IPS-18a (cell line): ENCODE data around the gene LPXN.

Source experiments
- H3K27ac ChIP-seq: one replicate; pipeline ENCODE4 v1.5.1; 2013; ENCODE audit warnings: low read length
- H3K27me3 ChIP-seq: one replicate; pipeline ENCODE4 v1.6.1; 2013; ENCODE audit warnings: mild to moderate bottlenecking, low read length; ENCODE audit not compliant: control insufficient read depth, insufficient read depth
- H3K36me3 ChIP-seq: one replicate; pipeline ENCODE4 v1.6.1; 2013; ENCODE audit warnings: low read depth, low read length; ENCODE audit not compliant: control insufficient read depth
- H3K4me1 ChIP-seq: one replicate; pipeline ENCODE4 v1.6.1; 2013; ENCODE audit warnings: low read depth, low read length; ENCODE audit not compliant: control insufficient read depth
- H3K4me3 ChIP-seq: one replicate; pipeline ENCODE4 v1.5.1; 2013; ENCODE audit warnings: low read length
- H3K9ac ChIP-seq: one replicate; pipeline ENCODE4 v1.6.1; 2013; ENCODE audit warnings: mild to moderate bottlenecking, low read length, moderate library complexity
- H3K9me3 ChIP-seq: one replicate; pipeline ENCODE4 v1.6.1; 2013; ENCODE audit warnings: low read depth, low read length; ENCODE audit not compliant: control insufficient read depth

Gene LPXN

DNA sequence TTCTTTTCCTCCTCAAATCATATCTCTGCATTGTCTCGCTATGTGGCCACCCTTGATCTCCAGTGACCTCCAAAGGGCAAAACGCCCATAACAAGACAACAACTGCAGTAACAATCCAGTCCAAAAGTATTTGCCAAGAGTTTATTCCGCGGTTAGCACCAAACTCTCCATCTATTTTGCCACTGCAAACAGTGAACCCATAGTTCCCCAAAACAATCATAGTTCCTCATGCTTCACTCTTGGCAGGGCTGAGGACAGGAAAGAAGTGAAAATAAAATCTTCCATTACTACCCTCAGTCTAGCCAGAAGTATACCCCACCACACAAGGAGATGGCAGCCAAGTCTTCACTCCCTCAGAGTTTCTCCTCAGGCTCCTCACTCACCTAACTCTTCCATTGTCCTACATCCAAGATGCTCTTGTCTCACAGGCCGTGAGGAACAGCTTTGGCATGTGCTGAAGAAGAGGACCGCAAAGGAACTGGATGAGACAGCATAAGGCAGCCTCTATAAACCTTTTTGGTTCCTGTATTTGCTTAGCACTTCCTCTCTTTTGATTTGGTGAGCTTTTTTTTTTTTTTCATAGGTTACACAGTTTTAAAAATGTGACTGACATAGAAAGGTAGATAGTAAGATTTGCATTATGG lies at the start of gene LPXN:
LPXN (minus strand) TSS at position 480 of the 644 bp plus-strand sequence; CDS start at position 396, 84 bp downstream.
- no peak within 1 kb of the TSS for H3K27ac ChIP-seq

DNA sequence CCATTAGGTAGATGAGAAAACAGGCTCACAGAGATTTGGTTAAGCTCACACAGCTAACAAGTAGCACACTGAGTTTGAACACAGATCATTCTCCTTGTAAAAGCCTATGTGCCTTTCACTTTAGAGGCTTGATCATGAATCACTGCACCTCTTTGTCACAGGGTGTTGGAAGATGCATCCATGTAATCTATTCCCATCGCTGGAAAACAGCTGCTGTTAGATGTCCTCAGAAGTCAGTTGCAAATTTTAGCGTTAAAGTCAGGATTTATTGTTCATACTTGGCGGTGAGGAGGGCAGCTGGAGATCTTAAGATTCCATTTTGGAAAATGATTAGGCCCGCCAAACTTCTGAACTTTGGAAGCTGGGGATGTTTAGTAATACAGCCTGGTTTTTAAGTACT lies 49.4 kb upstream of the LPXN start:
- Histone ChIP-seq H3K9me3 (no peaks in the 10 kb centered on the region), H3K9ac (no peak overlapping the region), H3K4me1 (no peaks in the 10 kb centered on the region), H3K36me3 (peaks cover 56% of the 10 kb centered on the region), H3K4me3 (no peak overlapping the region), H3K27ac (no peak overlapping the region), H3K27me3 (no peaks in the 10 kb centered on the region)

More for the DNA sequence above, at the start of gene LPXN:
- no peaks in the 10 kb centered on the region for H3K4me1 ChIP-seq
- peak within 1 kb of the TSS; percentile 88 for H3K4me3 ChIP-seq
- no peaks in the 10 kb centered on the region for H3K9me3 ChIP-seq
- H3K27me3 ChIP-seq, result no peaks in the 10 kb centered on the region
- no peaks in the 10 kb centered on the region for H3K36me3 ChIP-seq
- H3K9ac ChIP-seq, result peak within 1 kb of the TSS; percentile 99

DNA sequence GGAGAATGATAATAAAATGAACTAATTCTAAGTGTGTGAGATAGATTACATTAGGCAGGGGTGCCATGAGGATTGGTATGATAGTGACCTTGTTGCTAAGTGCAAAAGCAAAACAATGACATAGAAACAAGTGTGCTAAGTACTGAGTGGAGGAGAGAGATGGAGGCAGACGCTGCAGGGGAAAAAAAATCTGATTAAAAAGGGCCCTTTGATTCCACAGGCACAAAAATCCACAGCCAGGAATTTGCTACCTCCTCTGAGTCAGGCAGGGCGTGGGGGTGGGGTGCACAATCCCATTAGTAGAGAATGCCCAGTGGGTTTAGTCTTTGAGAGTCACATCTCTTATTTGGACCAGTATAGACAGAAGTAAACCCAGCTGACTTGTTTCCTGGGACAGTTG lies 46.7 kb upstream of the LPXN start, which contains the start of gene CNTF:
CNTF (plus strand) TSS at position 322 of the 400 bp plus-strand sequence. CDS start 88 bp downstream, outside the sequence.
- no peak within 1 kb of the TSS for H3K4me3 ChIP-seq
- no peak within 1 kb of the TSS for H3K27ac ChIP-seq
- peaks cover 81% of the 10 kb centered on the region for H3K36me3 ChIP-seq
- no peaks in the 10 kb centered on the region for H3K27me3 ChIP-seq
- no peaks in the 10 kb centered on the region for H3K4me1 ChIP-seq
- H3K9ac ChIP-seq, result no peak within 1 kb of the TSS
- H3K9me3 ChIP-seq, result no peaks in the 10 kb centered on the region

DNA sequence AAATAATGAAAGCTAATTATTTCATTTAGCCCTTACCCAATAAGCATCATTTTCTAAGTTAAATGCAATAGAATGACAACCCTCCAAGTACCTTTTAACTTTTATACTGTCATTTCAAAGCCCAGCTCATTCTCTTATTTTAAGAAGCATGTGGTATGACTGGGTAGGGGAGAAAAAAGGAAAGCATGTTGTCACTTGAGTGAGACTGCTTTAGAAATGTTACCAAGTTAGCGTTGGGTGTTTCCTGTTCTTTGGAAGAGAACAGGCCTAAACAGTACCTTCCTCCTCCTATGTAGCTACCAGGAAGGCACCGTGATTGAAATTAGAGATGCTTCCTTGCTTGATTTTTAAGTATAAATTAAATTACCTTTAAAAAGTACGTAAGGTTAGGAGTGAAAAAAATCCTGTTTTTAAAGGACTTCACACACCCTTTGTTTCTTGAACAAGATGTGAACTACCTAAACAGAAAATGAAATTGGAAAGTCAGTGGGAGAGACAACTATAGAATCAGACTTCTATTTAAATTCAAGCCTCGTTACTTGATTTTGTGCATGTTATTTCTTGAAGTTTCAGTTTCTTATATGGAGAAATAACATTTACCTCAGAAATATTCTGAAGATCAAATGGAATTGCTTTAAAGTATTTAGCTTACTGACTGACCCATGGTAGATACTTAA lies 46.1 kb upstream of the LPXN start:
- Histone ChIP-seq H3K27me3 (no peaks in the 10 kb centered on the region), H3K36me3 (peaks cover 83% of the 10 kb centered on the region), H3K27ac (no peak overlapping the region)

DNA sequence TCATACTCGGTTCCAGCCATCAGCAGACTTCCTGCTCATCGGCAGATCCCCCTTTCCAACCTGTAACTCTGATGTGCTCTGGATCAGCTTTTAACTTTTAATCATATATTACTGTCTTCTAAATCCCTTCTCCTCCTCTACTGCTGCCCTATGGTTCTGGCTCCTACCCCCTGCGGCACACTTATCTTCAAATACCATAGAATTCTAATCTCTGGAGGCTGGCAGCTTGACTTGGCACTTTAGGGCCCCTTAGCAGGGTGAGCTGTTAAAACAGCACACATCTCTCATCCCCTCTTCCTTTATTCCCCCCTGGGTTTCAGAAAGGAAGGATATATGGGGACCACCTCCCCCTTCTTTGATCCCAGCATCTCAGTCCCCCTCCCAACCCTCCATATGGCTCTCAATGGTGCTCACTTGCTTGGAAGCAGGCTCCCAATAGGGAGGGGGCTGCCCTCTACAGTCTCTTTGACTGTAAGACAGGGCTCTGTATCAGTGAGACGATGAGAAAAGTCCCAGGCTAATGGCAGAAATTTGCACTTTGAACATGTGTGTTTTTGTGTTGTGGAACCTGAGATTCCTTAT lies 42.4 kb upstream of the LPXN start:
- Histone ChIP-seq H3K27ac (no peak overlapping the region), H3K36me3 (peaks cover 89% of the 10 kb centered on the region), H3K27me3 (no peaks in the 10 kb centered on the region), H3K4me1 (no peaks in the 10 kb centered on the region), H3K4me3 (no peak overlapping the region), H3K9me3 (no peaks in the 10 kb centered on the region), H3K9ac (no peak overlapping the region)

More for the DNA sequence above, 46.1 kb upstream of the LPXN start:
- no peak overlapping the region for H3K9ac ChIP-seq
- no peak overlapping the region for H3K4me3 ChIP-seq
- no peaks in the 10 kb centered on the region for H3K4me1 ChIP-seq
- no peaks in the 10 kb centered on the region for H3K9me3 ChIP-seq

DNA sequence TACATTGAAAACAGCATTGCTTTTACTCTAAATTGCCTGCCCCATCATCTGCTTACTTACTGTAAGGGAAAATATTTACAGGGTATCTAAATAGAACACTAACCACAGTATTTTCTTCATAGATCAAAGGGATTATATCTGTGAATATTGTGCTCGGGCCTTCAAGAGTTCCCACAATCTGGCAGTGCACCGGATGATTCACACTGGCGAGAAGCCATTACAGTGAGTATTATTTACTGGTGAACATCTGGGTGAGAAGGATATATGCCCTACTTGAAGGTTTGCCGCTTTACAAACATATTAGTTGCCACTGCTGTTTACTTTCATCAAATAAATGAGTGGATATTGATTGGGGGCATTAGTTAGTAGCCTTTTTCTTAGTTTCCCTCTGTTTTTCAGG lies 40.9 kb upstream of the LPXN start:
- Histone ChIP-seq H3K9me3 (no peaks in the 10 kb centered on the region), H3K27ac (no peak overlapping the region), H3K36me3 (peaks cover 95% of the 10 kb centered on the region), H3K4me3 (no peak overlapping the region), H3K4me1 (no peaks in the 10 kb centered on the region), H3K9ac (no peak overlapping the region), H3K27me3 (no peaks in the 10 kb centered on the region)

DNA sequence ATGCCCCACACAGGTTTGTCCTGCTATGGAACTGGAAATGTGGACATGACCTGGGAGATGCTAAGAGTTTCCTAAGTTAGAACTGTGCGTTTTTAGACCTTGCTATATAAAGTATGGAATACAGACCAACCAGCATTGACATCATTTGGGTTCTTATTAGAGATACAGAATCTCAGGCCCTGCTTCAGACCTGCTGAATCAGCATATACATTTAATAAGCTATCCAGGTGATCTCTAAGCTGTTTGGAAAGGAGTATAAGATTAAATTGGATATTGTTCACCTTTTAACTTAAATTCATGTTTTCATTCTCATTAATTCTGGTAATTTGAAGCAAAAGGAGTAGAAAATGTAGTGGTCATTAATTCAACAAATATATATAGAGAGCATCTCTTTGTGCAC lies 39.9 kb upstream of the LPXN start:
- peaks cover 98% of the 10 kb centered on the region for H3K36me3 ChIP-seq
- H3K4me3 ChIP-seq, result no peak overlapping the region
- no peaks in the 10 kb centered on the region for H3K9me3 ChIP-seq
- no peak overlapping the region for H3K27ac ChIP-seq
- H3K4me1 ChIP-seq, result no peaks in the 10 kb centered on the region
- no peaks in the 10 kb centered on the region for H3K27me3 ChIP-seq
- H3K9ac ChIP-seq, result no peak overlapping the region

DNA sequence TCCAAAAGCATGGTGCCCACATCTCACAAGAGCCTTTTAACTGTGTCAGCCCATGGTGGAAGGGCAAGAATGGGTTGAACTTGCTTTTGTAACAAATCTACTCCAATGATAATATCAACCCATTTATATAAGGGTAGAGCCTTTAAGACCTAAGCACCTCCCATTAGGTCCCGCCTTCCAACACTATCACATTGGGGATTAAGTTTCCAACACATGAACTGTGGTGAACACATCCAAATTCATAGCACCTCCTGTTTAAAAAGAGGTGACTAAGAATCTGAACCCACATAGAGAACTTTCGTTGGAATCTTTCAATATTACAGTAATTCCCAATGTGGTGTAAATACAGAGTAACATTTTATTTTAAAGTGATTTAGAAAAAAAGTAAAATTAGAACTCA lies 37.6 kb upstream of the LPXN start:
- H3K36me3 ChIP-seq, result peaks cover 87% of the 10 kb centered on the region

DNA sequence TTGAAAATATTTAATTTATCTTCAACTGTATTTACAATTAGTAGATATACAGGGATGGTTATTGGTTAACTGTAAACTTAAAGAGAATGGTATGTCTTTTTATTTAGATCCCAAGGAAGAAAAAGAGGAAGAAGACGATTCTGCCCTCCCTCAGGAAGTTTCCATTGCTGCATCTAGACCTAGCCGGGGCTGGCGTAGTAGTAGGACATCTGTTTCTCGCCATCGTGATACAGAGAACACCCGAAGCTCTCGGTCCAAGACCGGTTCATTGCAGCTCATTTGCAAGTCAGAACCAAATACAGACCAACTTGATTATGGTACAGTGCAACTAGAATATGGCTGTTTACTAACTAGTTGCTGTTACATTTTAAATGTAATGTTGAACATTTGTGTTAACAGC lies 34.1 kb upstream of the LPXN start:
- Histone ChIP-seq H3K9ac (no peak overlapping the region), H3K9me3 (no peaks in the 10 kb centered on the region), H3K36me3 (peaks cover 52% of the 10 kb centered on the region), H3K4me3 (no peak overlapping the region), H3K4me1 (no peaks in the 10 kb centered on the region), H3K27ac (no peak overlapping the region), H3K27me3 (no peaks in the 10 kb centered on the region)

More for the DNA sequence above, 37.6 kb upstream of the LPXN start:
- H3K9ac ChIP-seq, result no peak overlapping the region
- H3K4me3 ChIP-seq, result no peak overlapping the region
- H3K27me3 ChIP-seq, result no peaks in the 10 kb centered on the region
- H3K9me3 ChIP-seq, result no peaks in the 10 kb centered on the region
- H3K4me1 ChIP-seq, result no peaks in the 10 kb centered on the region
- H3K27ac ChIP-seq, result no peak overlapping the region

DNA sequence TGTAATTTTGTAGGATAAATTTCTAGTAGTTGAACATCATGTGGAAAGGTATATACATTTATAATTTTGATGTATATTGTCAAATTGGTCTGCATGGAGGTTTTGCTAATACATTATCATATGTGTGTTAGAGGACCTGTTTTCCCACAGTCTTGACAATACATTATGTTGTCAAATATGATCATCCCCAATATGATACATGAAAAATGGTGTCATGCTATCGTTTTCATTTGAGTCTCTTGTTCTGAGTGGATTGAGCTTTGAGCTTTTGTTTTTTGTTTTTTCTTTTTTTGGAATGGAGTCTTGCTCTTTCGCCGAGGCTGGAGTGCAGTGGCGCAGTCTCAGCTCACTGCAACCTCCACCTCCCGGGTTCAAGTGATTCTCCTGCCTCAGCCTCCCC lies 32.7 kb upstream of the LPXN start:
- no peaks in the 10 kb centered on the region for H3K9me3 ChIP-seq
- no peak overlapping the region for H3K4me3 ChIP-seq
- no peak overlapping the region for H3K27ac ChIP-seq
- H3K9ac ChIP-seq, result no peak overlapping the region
- no peaks in the 10 kb centered on the region for H3K27me3 ChIP-seq
- H3K36me3 ChIP-seq, result peaks cover 38% of the 10 kb centered on the region
- H3K4me1 ChIP-seq, result no peaks in the 10 kb centered on the region

DNA sequence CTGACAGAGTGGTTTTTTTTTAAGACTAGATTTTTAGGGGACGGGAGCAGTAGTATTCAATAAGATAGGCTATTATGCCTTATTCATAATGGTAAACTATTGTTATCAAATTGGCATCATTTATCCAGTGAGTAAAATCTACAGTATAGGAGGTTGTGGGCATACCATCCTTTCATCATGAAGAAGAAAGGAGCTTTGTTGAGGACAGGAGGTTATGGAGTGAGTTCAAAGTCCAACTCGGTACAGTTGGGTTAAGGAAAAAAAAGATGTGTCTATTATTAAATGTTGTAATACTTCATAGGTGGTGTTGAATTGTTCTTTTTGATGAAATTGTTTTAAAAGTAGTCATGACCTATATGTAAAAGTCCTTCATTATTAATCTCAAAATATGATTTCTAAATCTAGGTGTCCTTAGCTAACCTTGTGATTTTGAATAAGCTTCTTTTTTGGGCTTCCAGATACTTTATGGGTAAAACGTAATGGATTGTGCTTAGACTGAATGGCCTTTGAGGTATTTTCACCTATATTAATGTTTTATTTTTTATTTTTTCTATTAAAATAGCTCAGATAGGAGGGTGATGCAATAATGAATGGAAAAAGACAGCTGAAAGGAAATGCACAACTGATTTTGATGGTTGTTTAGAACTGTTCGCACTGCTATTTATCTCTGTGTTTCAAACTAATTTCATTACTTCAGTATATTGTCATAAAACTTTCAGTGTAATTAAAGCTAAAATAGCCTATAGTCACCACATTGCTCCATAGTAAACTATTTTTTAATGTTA lies 31.5 kb upstream of the LPXN start:
- Histone ChIP-seq H3K27ac (no peak overlapping the region), H3K9ac (no peak overlapping the region), H3K36me3 (peaks cover 30% of the 10 kb centered on the region), H3K9me3 (no peaks in the 10 kb centered on the region), H3K4me1 (no peaks in the 10 kb centered on the region), H3K4me3 (no peak overlapping the region), H3K27me3 (no peaks in the 10 kb centered on the region)
